ENCODE results near the gene PLAC9. TPM values are rescaled to one million over a fixed set of nuclear protein-coding genes. Genes with fewer than 3 reads are reported as not detected.

Gene PLAC9
- total and polyA plus RNA-seq, 3 donors from 2014 or later, result 13.1 to 47.0 (median 20.7) TPM

- H3K27ac ChIP-seq, result no peak overlapping the region
- no peaks in the 10 kb centered on the region for H3K9me3 ChIP-seq
- H3K4me3 ChIP-seq, result no peak overlapping the region
- WGBS, 2 donors, result 94% methylated on average over 2 of the region's 2 CpGs
- no peak for DNase-seq
- no peak for TF ChIP-seq POLR2A (IDR thresholded peaks at IDR 0.05)
- no peak for TF ChIP-seq CTCF (IDR thresholded peaks at IDR 0.05)
- no peaks in the 10 kb centered on the region for H3K36me3 ChIP-seq (ENCODE audit: low read depth, missing control alignments)
- H3K27me3 ChIP-seq, result no peaks in the 10 kb centered on the region
- H3K4me1 ChIP-seq, result peaks cover 13% of the 10 kb centered on the region
- intact Hi-C loops (cut with DNase I; ENCODE audit: low total_unique reads), result no loop called here
These were observed 16.6 kb downstream of the PLAC9 start for GRCh38 chr10:80149123-80149522.

- Histone ChIP-seq H3K4me3 (no peak overlapping the region), H3K4me1 (peaks cover 5% of the 10 kb centered on the region), H3K27ac (no peak overlapping the region), H3K27me3 (no peaks in the 10 kb centered on the region), H3K9me3 (no peaks in the 10 kb centered on the region), H3K36me3 (ENCODE audit: low read depth, missing control alignments) (no peaks in the 10 kb centered on the region)
- 69 to 75% methylated on average over 2 of the region's 2 CpGs for WGBS, 2 donors
- TF ChIP-seq CTCF (IDR thresholded peaks at IDR 0.05) (no peak), POLR2A (IDR thresholded peaks at IDR 0.05) (no peak)
- DNase-seq, result no peak
- intact Hi-C loops (cut with DNase I; ENCODE audit: low total_unique reads), result loop anchor here (10.0 kb wide), 1 partner anchor 55 kb away; the partner anchor contains the start of gene ANXA11
These were observed 17.6 kb downstream of the PLAC9 start for GRCh38 chr10:80150172-80150571.

- peaks cover 5% of the 10 kb centered on the region for H3K4me1 ChIP-seq
- no peaks in the 10 kb centered on the region for H3K27me3 ChIP-seq
- no peak for TF ChIP-seq CTCF (IDR thresholded peaks at IDR 0.05)
- TF ChIP-seq POLR2A (IDR thresholded peaks at IDR 0.05), result no peak
- 89 to 97% methylated on average over 6 of the region's 6 CpGs for WGBS, 2 donors
- no peak for DNase-seq
- H3K4me3 ChIP-seq, result no peak overlapping the region
- no peaks in the 10 kb centered on the region for H3K36me3 ChIP-seq (ENCODE audit: low read depth, missing control alignments)
- H3K27ac ChIP-seq, result no peak overlapping the region
- no peaks in the 10 kb centered on the region for H3K9me3 ChIP-seq
- intact Hi-C loops (cut with DNase I; ENCODE audit: low total_unique reads), result loop anchor here (10.0 kb wide), 1 partner anchor 52 kb away; the partner anchor contains the start of gene ANXA11
These were observed 20.3 kb downstream of the PLAC9 start for GRCh38 chr10:80152820-80153219.

GRCh38 chr10:80153460-80153859, 20.9 kb downstream of the PLAC9 start:
- peaks cover 11% of the 10 kb centered on the region for H3K4me1 ChIP-seq
- no peaks in the 10 kb centered on the region for H3K27me3 ChIP-seq
- H3K36me3 ChIP-seq (ENCODE audit: low read depth, missing control alignments), result no peaks in the 10 kb centered on the region
- no peak for TF ChIP-seq CTCF (IDR thresholded peaks at IDR 0.05)
- no peak for TF ChIP-seq POLR2A (IDR thresholded peaks at IDR 0.05)
- DNase-seq, result no peak
- H3K27ac ChIP-seq, result no peak overlapping the region
- WGBS, 2 donors, result 60 to 70% methylated on average over 2 to 3 of the region's 3 CpGs
- intact Hi-C loops (cut with DNase I; ENCODE audit: low total_unique reads), result loop anchor here (10.0 kb wide), 1 partner anchor 51 kb away; the partner anchor contains the start of gene ANXA11
- H3K4me3 ChIP-seq, result no peak overlapping the region
- no peaks in the 10 kb centered on the region for H3K9me3 ChIP-seq

- H3K27me3 ChIP-seq, result no peaks in the 10 kb centered on the region
- 90 to 93% methylated on average over 5 of the region's 5 CpGs for WGBS, 2 donors
- H3K27ac ChIP-seq, result peak overlapping the region in 1 of 2 donors; percentile 71
- TF ChIP-seq CTCF (IDR thresholded peaks at IDR 0.05), result no peak
- intact Hi-C loops (cut with DNase I; ENCODE audit: low total_unique reads), result loop anchor here (10.0 kb wide), 1 partner anchor 50 kb away; the partner anchor contains the start of gene ANXA11
- H3K9me3 ChIP-seq, result no peaks in the 10 kb centered on the region
- DNase-seq, result no peak
- H3K4me3 ChIP-seq, result no peak overlapping the region
- H3K36me3 ChIP-seq (ENCODE audit: low read depth, missing control alignments), result no peaks in the 10 kb centered on the region
- peaks cover 19% of the 10 kb centered on the region for H3K4me1 ChIP-seq
These were observed 22.1 kb downstream of the PLAC9 start for GRCh38 chr10:80154626-80154977.

Data from testis (tissue), 3 donors.